ENCODE measurements around the gene CNTN5. TPM values are rescaled to one million over a fixed set of nuclear protein-coding genes. Genes with fewer than 3 reads are reported as not detected.

The CNTN5 gene
- total RNA-seq, 3 donors from 2014 or later, result 0.35 TPM; not detected in 2

- Histone ChIP-seq H3K36me3 (ENCODE audit: low read depth) (no peaks in the 10 kb centered on the region), H3K4me3 (no peak overlapping the region), H3K9me3 (no peaks in the 10 kb centered on the region), H3K4me1 (ENCODE audit: low read depth) (no peaks in the 10 kb centered on the region)
- DNase-seq (no peak), ATAC-seq (no peak)
- intact Hi-C loops (cut with DNase I, micrococcal nuclease), result no loop called here
- TF ChIP-seq CTCF (IDR thresholded peaks at IDR 0.05), result no peak
Observed at GRCh38 chr11:99383648-99384245, 363.0 kb downstream of the CNTN5 start.

GRCh38 chr11:99391245-99391644, 370.5 kb downstream of the CNTN5 start:
- H3K9me3 ChIP-seq, result no peaks in the 10 kb centered on the region
- H3K36me3 ChIP-seq (ENCODE audit: low read depth), result no peaks in the 10 kb centered on the region
- no peaks in the 10 kb centered on the region for H3K4me1 ChIP-seq (ENCODE audit: low read depth)
- intact Hi-C loops (cut with DNase I, micrococcal nuclease), result no loop called here
- H3K4me3 ChIP-seq, result no peak overlapping the region
- no peak for ATAC-seq
- DNase-seq, result no peak
- no peak for TF ChIP-seq CTCF (IDR thresholded peaks at IDR 0.05)

- intact Hi-C loops (cut with DNase I, micrococcal nuclease), result no loop called here
Observed at GRCh38 chr11:99406345-99406744, 385.6 kb downstream of the CNTN5 start.

GRCh38 chr11:99410636-99411035, 389.9 kb downstream of the CNTN5 start:
- intact Hi-C loops (cut with DNase I, micrococcal nuclease), result no loop called here

More at GRCh38 chr11:99406345-99406744, 385.6 kb downstream of the CNTN5 start:
- no peaks in the 10 kb centered on the region for H3K36me3 ChIP-seq (ENCODE audit: low read depth)
- no peaks in the 10 kb centered on the region for H3K4me1 ChIP-seq (ENCODE audit: low read depth)
- ATAC-seq (no peak), DNase-seq (no peak)
- no peaks in the 10 kb centered on the region for H3K9me3 ChIP-seq
- no peak for TF ChIP-seq CTCF (IDR thresholded peaks at IDR 0.05)
- H3K4me3 ChIP-seq, result no peak overlapping the region

GRCh38 chr11:99418927-99419720, 398.4 kb downstream of the CNTN5 start:
- no peaks in the 10 kb centered on the region for H3K4me1 ChIP-seq (ENCODE audit: low read depth)

More at GRCh38 chr11:99410636-99411035, 389.9 kb downstream of the CNTN5 start:
- Histone ChIP-seq H3K9me3 (no peaks in the 10 kb centered on the region), H3K4me3 (no peak overlapping the region), H3K4me1 (ENCODE audit: low read depth) (no peaks in the 10 kb centered on the region), H3K36me3 (ENCODE audit: low read depth) (no peaks in the 10 kb centered on the region)
- no peak for TF ChIP-seq CTCF (IDR thresholded peaks at IDR 0.05)
- ATAC-seq, result no peak
- no peak for DNase-seq

More at GRCh38 chr11:99418927-99419720, 398.4 kb downstream of the CNTN5 start:
- intact Hi-C loops (cut with DNase I, micrococcal nuclease), result no loop called here
- no peak for DNase-seq
- Histone ChIP-seq H3K4me3 (no peak overlapping the region), H3K9me3 (no peaks in the 10 kb centered on the region), H3K36me3 (ENCODE audit: low read depth) (no peaks in the 10 kb centered on the region)
- ATAC-seq, result no peak
- TF ChIP-seq CTCF (IDR thresholded peaks at IDR 0.05), result no peak

All from mucosa of descending colon (tissue), 3 donors.